ENCODE measurements around the gene TST.

GRCh38 chr22:37021710-37022482 is 2.6 kb upstream of the TST start:
- TF ChIP-seq RFX5 (IDR thresholded peaks at IDR 0.05; ENCODE audit: low read depth, low read length): no peak
- no peak for TF ChIP-seq RCOR1 (conservative IDR thresholded peaks at IDR 0.05; ENCODE audit: low read depth, low read length)
- TF ChIP-seq ZNF274 (IDR thresholded peaks at IDR 0.05; ENCODE audit: insufficient read depth, insufficient read length): no peak
- TF ChIP-seq, protein P1, sequence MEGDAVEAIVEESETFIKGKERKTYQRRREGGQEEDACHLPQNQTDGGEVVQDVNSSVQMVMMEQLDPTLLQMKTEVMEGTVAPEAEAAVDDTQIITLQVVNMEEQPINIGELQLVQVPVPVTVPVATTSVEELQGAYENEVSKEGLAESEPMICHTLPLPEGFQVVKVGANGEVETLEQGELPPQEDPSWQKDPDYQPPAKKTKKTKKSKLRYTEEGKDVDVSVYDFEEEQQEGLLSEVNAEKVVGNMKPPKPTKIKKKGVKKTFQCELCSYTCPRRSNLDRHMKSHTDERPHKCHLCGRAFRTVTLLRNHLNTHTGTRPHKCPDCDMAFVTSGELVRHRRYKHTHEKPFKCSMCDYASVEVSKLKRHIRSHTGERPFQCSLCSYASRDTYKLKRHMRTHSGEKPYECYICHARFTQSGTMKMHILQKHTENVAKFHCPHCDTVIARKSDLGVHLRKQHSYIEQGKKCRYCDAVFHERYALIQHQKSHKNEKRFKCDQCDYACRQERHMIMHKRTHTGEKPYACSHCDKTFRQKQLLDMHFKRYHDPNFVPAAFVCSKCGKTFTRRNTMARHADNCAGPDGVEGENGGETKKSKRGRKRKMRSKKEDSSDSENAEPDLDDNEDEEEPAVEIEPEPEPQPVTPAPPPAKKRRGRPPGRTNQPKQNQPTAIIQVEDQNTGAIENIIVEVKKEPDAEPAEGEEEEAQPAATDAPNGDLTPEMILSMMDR (IDR thresholded peaks at IDR 0.05 in 2 of 3, conservative IDR thresholded peaks at IDR 0.05 in 1 of 3; ENCODE audit: control insufficient read depth in 2 of 3, extremely low read depth in 1 of 3, insufficient read depth in 1 of 3, low read depth in 3 of 3, low read length in 3 of 3): peak; percentile 74 to 91 (median 85)
- TF ChIP-seq CBX3 (IDR thresholded peaks at IDR 0.05; ENCODE audit: borderline replicate concordance, low read depth): no peak
- no peak for TF ChIP-seq HDAC2 (IDR thresholded peaks at IDR 0.05)
- TF ChIP-seq, protein P2, sequence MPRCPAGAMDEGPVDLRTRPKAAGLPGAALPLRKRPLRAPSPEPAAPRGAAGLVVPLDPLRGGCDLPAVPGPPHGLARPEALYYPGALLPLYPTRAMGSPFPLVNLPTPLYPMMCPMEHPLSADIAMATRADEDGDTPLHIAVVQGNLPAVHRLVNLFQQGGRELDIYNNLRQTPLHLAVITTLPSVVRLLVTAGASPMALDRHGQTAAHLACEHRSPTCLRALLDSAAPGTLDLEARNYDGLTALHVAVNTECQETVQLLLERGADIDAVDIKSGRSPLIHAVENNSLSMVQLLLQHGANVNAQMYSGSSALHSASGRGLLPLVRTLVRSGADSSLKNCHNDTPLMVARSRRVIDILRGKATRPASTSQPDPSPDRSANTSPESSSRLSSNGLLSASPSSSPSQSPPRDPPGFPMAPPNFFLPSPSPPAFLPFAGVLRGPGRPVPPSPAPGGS (IDR thresholded peaks at IDR 0.05; ENCODE audit: borderline replicate concordance, insufficient read depth, low read depth, low read length, poor library complexity, severe bottlenecking): no peak
- TF ChIP-seq CHD2 (IDR thresholded peaks at IDR 0.05; ENCODE audit: borderline replicate concordance, low read depth, low read length): no peak
